HG03378 (cell line): Measurements from ENCODE around the gene HOXA7.

Experiments
- ATAC-seq: cut with Tn5 transposase; IDR thresholded peaks from one replicate; pipeline ENCODE4 v1.9.1; 2021; ENCODE audit warnings: mild to moderate bottlenecking, moderate library complexity; ENCODE audit not compliant: unreplicated experiment

Gene HOXA7

DNA sequence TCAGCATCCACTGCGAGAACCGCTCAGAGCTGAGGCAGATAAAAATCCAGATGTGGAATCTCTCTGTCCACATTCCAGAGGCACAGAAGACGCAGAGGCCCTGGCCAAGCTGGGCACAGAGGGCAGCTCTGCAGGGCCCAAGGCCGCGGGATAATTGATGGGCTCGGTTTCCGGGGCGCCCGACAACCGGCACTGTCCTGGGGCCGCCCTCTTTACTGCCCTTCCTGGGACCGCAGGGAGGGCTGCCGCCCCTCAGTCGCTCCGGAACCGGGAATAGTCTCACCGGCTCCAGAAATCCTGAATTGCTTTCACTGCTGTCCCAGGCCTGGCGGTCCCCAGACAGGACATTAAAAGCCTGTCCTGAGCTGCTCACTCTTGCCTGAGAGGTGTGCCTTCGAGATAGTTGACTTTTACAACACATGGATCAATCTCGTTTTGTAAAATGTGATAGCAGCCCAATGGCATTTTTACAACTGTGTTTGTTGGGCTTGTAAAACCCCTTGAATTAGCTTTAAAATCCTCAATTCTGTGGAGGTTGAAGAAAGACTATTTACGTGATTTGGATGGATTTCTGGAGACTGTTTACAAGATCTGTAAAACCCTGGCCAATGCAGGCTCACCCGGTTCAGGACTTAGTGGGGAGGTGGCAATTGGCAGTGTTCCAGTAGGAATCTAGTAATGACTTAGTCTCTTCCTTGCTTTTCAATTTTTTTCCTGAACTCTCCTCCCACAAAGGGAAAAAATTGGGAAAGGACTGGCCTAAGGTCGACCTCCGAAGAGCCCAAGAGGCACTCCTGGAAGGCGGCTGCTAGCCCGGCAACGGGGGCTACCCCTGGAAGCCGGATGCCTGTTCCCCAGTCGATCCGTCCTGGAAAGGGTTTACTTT lies 7.5 kb downstream of the HOXA7 start:
- ATAC-seq, result no peak

DNA sequence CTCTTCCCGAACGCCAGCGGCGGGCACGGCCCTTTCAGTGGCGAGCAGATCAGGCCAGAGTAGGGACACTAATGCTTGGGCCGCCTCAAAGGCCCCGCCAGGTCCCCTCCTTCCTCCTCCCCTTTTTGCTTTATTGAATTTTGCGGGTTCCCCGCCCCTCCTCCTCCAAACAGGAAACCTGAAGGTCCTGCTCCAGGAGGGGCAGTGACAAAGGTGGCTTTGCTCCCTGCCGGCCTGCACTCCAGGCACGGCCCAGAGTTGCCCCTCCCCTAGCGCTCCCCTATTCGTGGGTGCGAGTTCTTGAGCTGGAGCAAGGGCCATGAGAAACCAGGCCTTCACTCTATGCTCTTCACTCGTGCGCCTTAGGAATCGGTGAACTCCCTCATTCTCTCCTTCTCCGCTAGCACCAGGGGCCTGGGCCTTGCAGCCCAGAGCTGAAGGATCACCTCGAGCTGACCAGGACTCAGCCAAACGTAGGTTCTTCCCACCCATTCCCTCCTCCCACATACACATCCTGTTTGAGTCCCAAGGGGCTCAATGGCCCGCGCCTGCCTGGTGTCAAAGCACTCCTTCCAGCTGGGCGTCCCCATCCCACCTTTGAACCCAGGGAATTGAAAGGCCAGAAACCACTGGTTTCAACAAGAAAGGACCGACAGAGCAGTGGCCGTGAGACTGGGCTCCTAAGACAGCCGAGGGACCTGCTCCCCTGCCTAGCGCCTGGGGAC lies 8.3 kb downstream of the HOXA7 start:
- ATAC-seq, result no peak

GRCh38 chr7:27147199-27148030 lies 9.1 kb downstream of the HOXA7 start, which contains the start of gene HOXA6:
TSS of gene HOXA6 (minus strand) at chr7:27147774. CDS start at chr7:27147749, 25 bp downstream.
- ATAC-seq, result no peak

DNA sequence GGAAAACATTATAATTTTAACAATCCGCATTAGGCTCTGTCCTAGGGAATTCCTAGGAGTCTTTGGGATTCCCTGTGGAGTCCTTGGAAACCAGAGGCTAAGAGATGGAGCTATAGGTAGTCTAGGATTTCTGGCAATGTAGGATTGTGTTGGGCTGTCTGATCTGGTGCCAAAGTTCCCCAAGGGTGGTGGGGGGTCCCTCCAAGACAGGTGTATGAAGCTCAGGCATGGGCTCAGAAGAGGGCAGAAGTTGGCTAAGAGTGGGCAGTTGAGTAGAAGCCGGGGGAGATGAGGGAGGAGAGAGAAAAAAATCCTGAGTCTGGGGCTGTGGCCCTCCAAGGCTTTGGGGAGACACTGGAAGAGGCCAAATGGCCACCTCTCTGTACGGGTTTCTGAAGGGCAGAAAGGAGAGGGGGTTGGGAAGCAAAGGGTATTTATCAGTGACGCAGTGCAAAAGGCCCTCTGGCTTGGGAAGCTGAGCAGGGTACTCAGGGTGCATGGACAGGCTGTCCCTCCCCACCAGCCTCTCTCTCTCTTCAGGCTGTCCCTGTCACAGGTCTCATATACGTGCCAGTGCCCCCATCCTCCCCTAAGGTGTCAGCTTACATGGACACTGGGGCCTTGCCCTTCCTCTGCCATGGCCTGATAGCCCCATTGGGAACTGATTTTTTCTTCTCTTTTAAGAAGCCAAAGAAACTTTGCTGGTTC lies 9.8 kb downstream of the HOXA7 start:
- no peak for ATAC-seq

DNA sequence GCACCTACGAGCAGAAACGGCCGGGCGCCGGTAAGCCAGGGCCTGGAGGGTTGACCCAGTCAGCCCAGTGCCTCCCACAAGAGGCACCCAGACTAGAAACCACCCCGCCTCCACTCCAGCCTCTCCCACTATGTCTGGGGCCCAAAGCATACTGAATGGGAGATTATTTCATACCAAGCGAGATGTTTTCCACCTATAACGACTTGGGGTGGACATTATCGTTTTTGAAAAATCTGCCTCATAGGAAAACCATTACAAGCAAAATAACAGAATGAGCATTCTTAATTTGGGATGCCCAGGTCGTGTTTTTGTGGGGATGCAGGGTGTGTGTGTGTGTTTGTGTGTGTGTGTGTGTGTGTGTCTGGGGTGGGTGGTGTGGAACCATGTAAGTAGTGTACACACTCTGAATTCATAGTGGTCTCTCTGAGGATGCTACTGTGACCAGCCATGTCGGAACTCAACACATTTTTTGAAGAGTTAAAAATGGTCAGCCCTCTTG lies 10.5 kb downstream of the HOXA7 start:
- ATAC-seq, result no peak

- no peak for ATAC-seq
Observed at GRCh38 chr7:27145165-27145913, 11.1 kb downstream of the HOXA7 start.

- ATAC-seq, result no peak
Observed at GRCh38 chr7:27144781-27145164, 11.7 kb downstream of the HOXA7 start.

- no peak for ATAC-seq
Observed at GRCh38 chr7:27143950-27144780, 12.3 kb downstream of the HOXA7 start.

DNA sequence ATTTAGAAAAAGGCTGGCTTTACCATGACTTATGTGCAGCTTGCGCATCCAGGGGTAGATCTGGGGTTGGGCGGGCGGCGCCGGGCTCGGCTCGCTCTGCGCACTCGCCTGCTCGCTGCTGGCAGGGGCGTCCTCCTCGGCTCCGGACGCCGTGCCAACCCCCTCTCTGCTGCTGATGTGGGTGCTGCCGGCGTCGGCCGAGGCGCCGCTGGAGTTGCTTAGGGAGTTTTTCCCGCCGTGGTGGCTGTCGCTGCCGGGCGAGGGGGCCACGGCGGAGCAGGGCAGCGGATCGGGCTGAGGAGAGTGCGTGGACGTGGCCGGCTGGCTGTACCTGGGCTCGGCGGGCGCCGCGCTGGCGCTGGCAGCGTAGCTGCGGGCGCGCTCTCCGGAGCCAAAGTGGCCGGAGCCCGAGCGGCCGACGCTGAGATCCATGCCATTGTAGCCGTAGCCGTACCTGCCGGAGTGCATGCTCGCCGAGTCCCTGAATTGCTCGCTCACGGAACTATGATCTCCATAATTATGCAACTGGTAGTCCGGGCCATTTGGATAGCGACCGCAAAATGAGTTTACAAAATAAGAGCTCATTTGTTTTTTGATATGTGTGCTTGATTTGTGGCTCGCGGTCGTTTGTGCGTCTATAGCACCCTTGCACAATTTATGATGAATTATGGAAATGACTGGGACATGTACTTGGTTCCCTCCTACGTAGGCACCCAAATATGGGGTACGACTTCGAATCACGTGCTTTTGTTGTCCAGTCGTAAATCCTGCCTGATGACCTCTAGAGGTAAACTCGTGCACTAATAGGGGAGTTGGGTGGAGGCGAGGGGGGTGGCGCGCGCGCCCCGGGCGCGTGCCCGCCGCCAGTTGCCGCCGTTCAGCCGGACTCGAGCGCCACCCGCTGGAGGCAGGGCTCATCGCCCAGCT lies 13.2 kb downstream of the HOXA7 start, which contains the start of gene HOXA5:
TSS of gene HOXA5 (minus strand) at position 659 of the 927 bp plus-strand sequence. CDS start at position 585, 74 bp downstream.
- ATAC-seq, result no peak

DNA sequence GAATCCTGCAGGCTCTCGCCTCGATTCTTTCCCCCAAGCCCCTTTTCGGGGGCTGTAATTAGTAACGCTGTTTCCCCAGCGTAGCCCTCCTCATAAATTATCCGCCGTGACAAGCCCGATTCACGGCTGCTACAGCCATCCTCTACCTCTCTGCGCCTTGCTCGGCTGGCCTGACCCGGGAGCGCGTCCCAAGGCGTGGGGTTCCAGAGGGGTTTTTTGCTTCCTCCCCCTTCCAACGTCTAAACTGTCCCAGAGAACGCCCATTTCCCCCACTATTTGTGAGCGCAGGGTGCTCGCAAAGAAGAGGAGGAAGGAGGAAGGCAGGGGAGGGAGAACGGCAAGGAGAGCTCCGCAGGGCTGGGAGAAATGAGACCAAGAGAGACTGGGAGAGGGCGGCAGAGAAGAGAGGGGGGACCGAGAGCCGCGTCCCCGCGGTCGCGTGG lies 13.9 kb downstream of the HOXA7 start:
- no peak for ATAC-seq

- no peak for ATAC-seq
Observed at GRCh38 chr7:27141923-27142579, 14.4 kb downstream of the HOXA7 start.

GRCh38 chr7:27141137-27141922 lies 15.1 kb downstream of the HOXA7 start:
- no peak for ATAC-seq

GRCh38 chr7:27140126-27140857 lies 16.2 kb downstream of the HOXA7 start:
- ATAC-seq, result no peak

DNA sequence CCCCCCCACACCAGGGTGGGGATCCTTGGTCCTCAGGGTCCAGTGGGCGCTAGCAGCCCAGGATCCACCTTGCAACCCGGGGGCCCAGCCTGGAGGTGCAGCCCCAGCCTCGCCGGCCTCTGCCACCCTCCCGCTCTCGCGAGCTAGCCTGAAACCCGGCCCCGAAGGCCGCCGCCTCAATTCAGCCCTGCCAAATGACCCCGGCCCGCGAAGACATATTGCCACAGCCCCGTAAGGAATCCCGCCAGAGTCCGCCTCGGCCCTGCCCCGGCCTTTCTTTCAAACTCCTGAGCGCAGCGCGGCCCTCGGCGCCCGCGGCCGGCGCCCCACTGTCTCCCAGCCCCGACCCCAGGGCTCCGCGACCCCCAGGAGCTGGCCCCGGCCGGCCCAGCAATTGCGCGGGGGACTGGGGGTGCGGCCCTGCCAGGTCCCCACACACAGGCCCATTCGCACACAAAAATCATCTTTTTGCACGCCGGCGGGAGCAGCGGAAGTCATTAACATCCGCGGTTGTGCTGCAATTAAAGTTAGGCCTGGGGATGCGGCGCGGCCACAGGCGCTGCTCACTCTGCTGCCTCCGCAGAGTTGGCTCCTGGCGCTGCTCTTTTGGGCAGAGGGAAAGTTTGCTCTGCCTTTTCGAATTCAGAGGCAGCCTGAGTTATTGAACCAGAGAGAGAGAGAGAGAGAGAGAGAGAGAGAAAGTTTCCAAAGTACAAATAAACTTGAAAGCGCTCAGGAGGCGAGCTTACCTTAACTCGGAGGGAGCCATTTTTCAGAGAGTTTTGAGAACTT lies 16.9 kb downstream of the HOXA7 start:
- no peak for ATAC-seq

GRCh38 chr7:27138985-27139333 lies 17.5 kb downstream of the HOXA7 start:
- no peak for ATAC-seq
